Liver (tissue), 3 donors: ENCODE data around the gene ATG2A.

Experiments
- ATF3 ChIP-seq: IDR thresholded peaks from 2 replicates; pipeline ENCODE4 v1.6.1; 2016; ENCODE audit warnings: antibody characterized with exemption
- CTCF ChIP-seq: fragments of 150-350 bp; IDR thresholded peaks from 2 replicates; pipeline ENCODE4 v1.5.1; 2017; ENCODE audit warnings: improper control_type of control experiment, low read depth, low read length; ENCODE audit not compliant: missing input control
- FOXA1 ChIP-seq: IDR thresholded peaks from 2 replicates; pipeline ENCODE4 v1.6.1; 2016; ENCODE audit warnings: antibody characterized with exemption
- GABPA ChIP-seq, 2 donors: IDR thresholded peaks in 1 of 2; conservative IDR thresholded peaks in 1 of 2; 2 replicates each; pipeline ENCODE4 v1.6.1; 2016; ENCODE audit warnings: antibody characterized with exemption in 2 of 2, mild to moderate bottlenecking in 1 of 2, moderate library complexity in 1 of 2
- JUND ChIP-seq, 2 donors: IDR thresholded peaks; 2 replicates each; pipeline ENCODE4 v1.6.1; 2016; ENCODE audit warnings: antibody characterized with exemption in 2 of 2
- MAX ChIP-seq: IDR thresholded peaks from 2 replicates; pipeline ENCODE4 v1.6.1; 2016; ENCODE audit warnings: antibody characterized with exemption
- NR2F2 ChIP-seq: IDR thresholded peaks from 2 replicates; pipeline ENCODE4 v1.6.1; 2016; ENCODE audit warnings: antibody characterized with exemption
- RAD21 ChIP-seq, 2 donors: IDR thresholded peaks; 2 replicates each; pipeline ENCODE4 v1.6.1; 2016; ENCODE audit warnings: antibody characterized with exemption in 2 of 2, mild to moderate bottlenecking in 2 of 2
- RXRA ChIP-seq, 2 donors: IDR thresholded peaks; 2 replicates each; pipeline ENCODE4 v1.6.1; 2017 to 2018; ENCODE audit warnings: antibody characterized with exemption in 2 of 2, mild to moderate bottlenecking in 1 of 2
- SP1 ChIP-seq: IDR thresholded peaks from 2 replicates; pipeline ENCODE4 v1.6.1; 2018; ENCODE audit warnings: antibody characterized with exemption, mild to moderate bottlenecking
- YY1 ChIP-seq: IDR thresholded peaks from 2 replicates; pipeline ENCODE4 v1.6.1; 2016; ENCODE audit warnings: antibody characterized with exemption, mild to moderate bottlenecking
- donor health status: healthy.
- donor health status: healthy.

DNA sequence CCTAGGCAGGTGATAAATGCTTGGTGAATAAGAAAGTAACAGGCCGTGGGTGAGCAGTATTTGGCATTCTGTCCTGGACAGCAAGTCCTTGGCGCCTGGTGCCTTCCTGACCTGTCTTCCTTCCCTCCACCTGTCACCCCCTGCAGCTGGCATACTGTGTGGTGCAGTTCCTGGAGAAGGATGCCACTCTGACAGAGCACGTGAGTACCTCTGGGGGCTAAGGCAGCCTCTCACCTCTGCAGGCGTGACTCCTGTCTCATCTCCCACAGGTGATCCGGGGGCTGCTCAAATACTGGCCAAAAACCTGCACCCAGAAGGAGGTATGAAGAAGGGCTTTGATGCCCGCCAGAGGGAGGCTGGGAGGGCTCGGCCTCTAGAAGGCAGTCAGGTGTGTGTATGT, 14.3 kb upstream of the ATG2A start:
- TF ChIP-seq FOXA1 = no peak
- no peak for TF ChIP-seq CTCF
- TF ChIP-seq RAD21 (IDR thresholded peaks at IDR 0.05) = no peak
- TF ChIP-seq ATF3 = no peak
- no peak for TF ChIP-seq NR2F2
- TF ChIP-seq MAX = no peak
- TF ChIP-seq GABPA (IDR thresholded peaks at IDR 0.05 in 1 of 2, conservative IDR thresholded peaks at IDR 0.05 in 1 of 2) = no peak
- no peak for TF ChIP-seq SP1
- no peak for TF ChIP-seq JUND (IDR thresholded peaks at IDR 0.05)
- TF ChIP-seq YY1 = no peak
- TF ChIP-seq RXRA (IDR thresholded peaks at IDR 0.05) = no peak
